Spinal cord (tissue), 4 donors: ENCODE measurements around the gene ANKRD53. TPM values are rescaled to one million over a fixed set of nuclear protein-coding genes. Genes with fewer than 3 reads are reported as not detected.

Source experiments
- polyA plus RNA-seq, 2 donors: library from polyadenylated mRNA; unstranded; fragments of 120-200 nt; gene quantifications; one replicate each; pipeline ENCODE4 v1.2.1, GENCODE V29; 2013; ENCODE audit not compliant: insufficient read length in 2 of 2
- small RNA-seq: library from RNA; depleted of rRNA; stranded (forward); fragments of <200 nt; gene quantifications from one replicate; pipeline ENCODE3, GENCODE V24; 2014; ENCODE audit warnings: low replicate concordance
- total RNA-seq, 2 donors: library from RNA; depleted of rRNA in 1 of 2; stranded (reverse); fragments of 120-200 nt in 1 of 2; fragments of >200 nt in 1 of 2; gene quantifications; one replicate each; pipeline versions ENCODE4 v1.2.3 to v1.2.4, GENCODE V29; 2013 to 2014

ANKRD53 gene
- total and polyA plus RNA-seq, 4 donors = 0.69 to 6.8 (median 3.7) TPM

Small RNA genes within 50 kb of the gene (small RNA-seq; reads per million reads assigned to genes)
- 0.18 reads per million for gene RN7SL160P

Other genes starting within 250 kb of the ANKRD53 start
- gene ADD2, start 210.4 kb upstream of the ANKRD53 start, total RNA-seq = 100 to 1,000 TPM in 1 of 2 donors, 10 to 100 TPM in 1; 22.7 to 122 TPM
- gene ADD2, start 210.4 kb upstream of the ANKRD53 start, polyA plus RNA-seq = 10 to 100 TPM; 65.7 to 71.8 TPM
- gene FIGLA, start 188.0 kb upstream of the ANKRD53 start, total RNA-seq = not detected
- gene FIGLA, start 188.0 kb upstream of the ANKRD53 start, polyA plus RNA-seq = not detected
- gene CLEC4F, start 158.0 kb upstream of the ANKRD53 start, total RNA-seq = not detected
- not detected for gene CLEC4F, start 158.0 kb upstream of the ANKRD53 start, polyA plus RNA-seq
- gene CD207, start 142.8 kb upstream of the ANKRD53 start, total RNA-seq = under 1 TPM in 1 of 2 donors, not detected in 1; 0.06 TPM
- gene CD207, start 142.8 kb upstream of the ANKRD53 start, polyA plus RNA-seq = not detected
- under 1 TPM; 0.59 to 0.66 TPM for gene VAX2, start 78.1 kb upstream of the ANKRD53 start, total RNA-seq
- gene VAX2, start 78.1 kb upstream of the ANKRD53 start, polyA plus RNA-seq = 1 to 10 TPM; 2.0 to 2.3 TPM
- under 1 TPM in 1 of 2 donors, not detected in 1; 0.39 TPM for gene ATP6V1B1, start 42.7 kb upstream of the ANKRD53 start, total RNA-seq
- under 1 TPM; 0.40 to 0.59 TPM for gene ATP6V1B1, start 42.7 kb upstream of the ANKRD53 start, polyA plus RNA-seq
- 10 to 100 TPM; 25.2 to 26.0 TPM for gene TEX261, start 16.2 kb downstream of the ANKRD53 start, total RNA-seq
- 10 to 100 TPM; 61.0 to 61.7 TPM for gene TEX261, start 16.2 kb downstream of the ANKRD53 start, polyA plus RNA-seq
- gene NAGK, start 90.0 kb downstream of the ANKRD53 start, total RNA-seq = 10 to 100 TPM; 41.2 to 92.6 TPM
- 100 to 1,000 TPM; 121 to 147 TPM for gene NAGK, start 90.0 kb downstream of the ANKRD53 start, polyA plus RNA-seq
- gene MCEE, start 151.6 kb downstream of the ANKRD53 start, total RNA-seq = 10 to 100 TPM; 22.2 to 23.9 TPM
- gene MCEE, start 151.6 kb downstream of the ANKRD53 start, polyA plus RNA-seq = 10 to 100 TPM; 14.6 to 18.7 TPM
- 10 to 100 TPM; 19.5 to 22.5 TPM for gene MPHOSPH10, start 152.0 kb downstream of the ANKRD53 start, total RNA-seq
- gene MPHOSPH10, start 152.0 kb downstream of the ANKRD53 start, polyA plus RNA-seq = 10 to 100 TPM; 33.9 to 37.7 TPM
- 10 to 100 TPM; 14.0 to 42.3 TPM for gene PAIP2B, start 248.5 kb downstream of the ANKRD53 start, total RNA-seq
- 10 to 100 TPM; 16.9 to 22.2 TPM for gene PAIP2B, start 248.5 kb downstream of the ANKRD53 start, polyA plus RNA-seq